Measurements from ENCODE around the gene CELSR3.

GRCh38 chr3:48609088-48610005, 53.3 kb downstream of the CELSR3 start, which contains the start of gene UQCRC1:
- TF ChIP-seq CTCF (IDR thresholded peaks at IDR 0.05; ENCODE audit: low read depth, low read length) = peak; percentile 52
- peak; percentile 86 for TF ChIP-seq POLR2A (IDR thresholded peaks at IDR 0.05; ENCODE audit: extremely low read depth, insufficient read length)
- TF ChIP-seq MAX (IDR thresholded peaks at IDR 0.05; ENCODE audit: low read depth, low read length) = 0 out of 2 replicates have a peak, but pooled peaks have one; percentile 23

All from NB4 (cell line).